Omental fat pad (tissue), 4 donors: Measurements from ENCODE around the gene SULT1B1. TPM values are rescaled to one million over a fixed set of nuclear protein-coding genes. Genes with fewer than 3 reads are reported as not detected.

Experiments used
- ATAC-seq: fragments of 150-250 bp; one replicate; pipeline ENCODE4 v1.9.1; 2016; ENCODE audit warnings: mild to moderate bottlenecking, moderate library complexity; ENCODE audit not compliant: low FRiP score
- DNase-seq: peaks from one replicate; pipeline ENCODE4 v3.0.0-alpha.2; 2019; ENCODE audit warnings: low spot score
- CTCF ChIP-seq, 3 donors: fragments of 450-650 bp; IDR thresholded peaks; one replicate each; pipeline ENCODE4 v1.5.1; 2016 to 2017; ENCODE audit warnings: antibody characterized with exemption in 3 of 3, mild to moderate bottlenecking in 3 of 3, moderate library complexity in 2 of 3
- total RNA-seq, 4 donors: library from RNA; depleted of rRNA; stranded (reverse); fragments of >200 nt; gene quantifications; one replicate each; pipeline ENCODE4 v1.1.0, GENCODE V29; 2016

The SULT1B1 gene
- total RNA-seq, 4 donors from 2014 or later, result 1.0 to 14.0 (median 3.1) TPM

GRCh38 chr4:69707807-69708206 is 52.6 kb downstream of the SULT1B1 start:
- ATAC-seq, result no peak
- TF ChIP-seq CTCF (IDR thresholded peaks at IDR 0.05), result no peak
- no peak for DNase-seq

GRCh38 chr4:69702201-69702600 is 58.2 kb downstream of the SULT1B1 start:
- no peak for DNase-seq
- no peak for TF ChIP-seq CTCF (IDR thresholded peaks at IDR 0.05)
- ATAC-seq, result no peak

- TF ChIP-seq CTCF (IDR thresholded peaks at IDR 0.05), result no peak
- DNase-seq (no peak), ATAC-seq (no peak)
Measured at GRCh38 chr4:69701696-69702095, 58.7 kb downstream of the SULT1B1 start.

GRCh38 chr4:69697536-69698242 is 62.7 kb downstream of the SULT1B1 start:
- no peak for DNase-seq
- no peak for TF ChIP-seq CTCF (IDR thresholded peaks at IDR 0.05)
- no peak for ATAC-seq

GRCh38 chr4:69689599-69689998 is 70.8 kb downstream of the SULT1B1 start:
- TF ChIP-seq CTCF (IDR thresholded peaks at IDR 0.05), result no peak
- no peak for ATAC-seq
- no peak for DNase-seq

- no peak for ATAC-seq
- DNase-seq, result no peak
- TF ChIP-seq CTCF (IDR thresholded peaks at IDR 0.05), result no peak
Measured at GRCh38 chr4:69684804-69685203, 75.6 kb downstream of the SULT1B1 start.

Other genes starting within 250 kb of the SULT1B1 start
- gene UGT2A2, start 121.0 kb downstream of the SULT1B1 start, total RNA-seq, result not detected
- gene UGT2A1, start 107.4 kb downstream of the SULT1B1 start, total RNA-seq, result not detected
- not detected for gene SULT1E1, start 99.5 kb upstream of the SULT1B1 start, total RNA-seq
- gene CSN1S1, start 170.4 kb upstream of the SULT1B1 start, total RNA-seq, result 10 to 100 TPM in 1 of 4 donors, 1 to 10 TPM in 2, not detected in 1; 1.6 to 40.6 (median 2.9) TPM
- gene CSN2, start 205.1 kb upstream of the SULT1B1 start, total RNA-seq, result not detected
- not detected for gene STATH, start 235.3 kb upstream of the SULT1B1 start, total RNA-seq